Fibroblast of the aortic adventitia (primary cell): ENCODE results near the gene WIZ. TPM values are rescaled to one million over a fixed set of nuclear protein-coding genes. Genes with fewer than 3 reads are reported as not detected.

ENCODE experiments used
- DNase-seq: peaks from one replicate; pipeline ENCODE4 v3.0.0-alpha.2; 2010; ENCODE audit warnings: low read depth
- H3K4me3 ChIP-seq: 2 replicates; pipeline ENCODE4 v1.5.1; 2011; ENCODE audit warnings: low read depth, mild to moderate bottlenecking, control low read depth, low read length, moderate library complexity
- CTCF ChIP-seq: IDR thresholded peaks from 2 replicates; pipeline ENCODE4 v1.5.1; 2011; ENCODE audit warnings: mild to moderate bottlenecking, low read length, control low read depth, inconsistent platforms; ENCODE audit not compliant: insufficient read depth
- total RNA-seq: library from RNA; depleted of rRNA; stranded (reverse); fragments of >200 nt; gene quantifications from 2 replicates; pipeline ENCODE4 v1.2.3, GENCODE V29; 2012; ENCODE audit warnings: low replicate concordance

WIZ gene
- total RNA-seq, 1 donor: 13.4 TPM

DNA sequence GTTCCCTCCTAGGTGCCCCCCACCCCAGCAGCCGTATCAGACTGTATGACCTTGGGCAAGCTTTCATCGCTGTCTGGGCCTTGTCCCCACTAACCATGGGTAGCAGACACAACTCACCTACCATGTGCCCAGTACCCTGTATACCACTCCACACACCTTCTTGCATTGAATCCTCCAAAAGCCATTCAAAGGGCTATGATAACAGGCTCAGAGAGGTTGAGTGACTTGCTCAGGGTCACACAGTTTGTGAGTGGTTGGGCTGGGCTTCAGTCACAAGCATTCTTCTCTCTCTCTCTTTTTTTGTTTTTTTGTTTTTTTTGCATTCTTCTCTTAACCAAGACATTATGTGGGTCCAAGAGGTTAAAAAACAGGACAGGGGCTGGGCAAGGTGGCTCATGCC lies 11.9 kb upstream of the WIZ start:
- H3K4me3 ChIP-seq: no peak overlapping the region
- TF ChIP-seq CTCF: no peak
- DNase-seq: no peak

DNA sequence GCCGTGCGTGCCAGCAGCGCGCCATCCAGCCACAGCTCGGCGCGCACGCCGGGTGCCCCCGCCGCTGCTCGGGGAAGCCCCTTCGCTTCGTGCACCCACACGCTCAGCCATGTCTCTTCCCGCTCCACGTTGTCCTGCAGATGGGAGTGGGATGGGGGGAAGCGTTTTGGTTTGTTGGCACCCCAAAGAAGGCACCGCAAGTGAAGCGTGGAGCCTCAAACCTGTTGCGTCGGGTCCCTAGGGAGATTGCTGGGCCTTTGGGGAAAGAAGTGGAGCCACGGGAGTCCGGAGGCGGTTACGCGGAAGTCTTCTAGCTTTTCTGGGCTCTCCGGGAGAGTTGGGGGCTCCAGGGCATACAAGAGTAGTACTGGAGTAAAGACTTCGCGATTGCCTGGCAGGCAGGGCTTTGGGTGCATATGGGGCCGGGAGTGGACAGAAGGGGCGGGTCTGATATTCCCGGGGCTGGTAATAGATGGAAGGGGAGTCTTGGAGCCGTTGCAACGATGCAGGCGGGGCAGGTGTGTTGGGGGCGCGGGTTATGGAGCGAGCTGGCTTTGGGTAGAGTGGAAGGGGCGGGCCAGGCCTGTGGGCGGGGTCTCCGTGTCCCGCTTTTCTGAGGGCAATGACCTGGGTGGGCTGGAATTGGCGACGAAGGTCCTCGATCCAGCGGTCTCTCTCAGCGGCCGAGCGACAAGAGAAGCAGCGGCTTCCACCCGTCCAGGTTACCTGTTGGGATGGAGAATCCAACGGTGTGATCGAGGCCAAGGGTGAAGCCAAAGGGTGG lies 8.1 kb upstream of the WIZ start:
- no peak for DNase-seq
- no peak for TF ChIP-seq CTCF
- H3K4me3 ChIP-seq: no peak overlapping the region

GRCh38 chr19:15456871-15457700 lies 7.3 kb upstream of the WIZ start:
- no peak overlapping the region for H3K4me3 ChIP-seq
- DNase-seq: no peak
- no peak for TF ChIP-seq CTCF

DNA sequence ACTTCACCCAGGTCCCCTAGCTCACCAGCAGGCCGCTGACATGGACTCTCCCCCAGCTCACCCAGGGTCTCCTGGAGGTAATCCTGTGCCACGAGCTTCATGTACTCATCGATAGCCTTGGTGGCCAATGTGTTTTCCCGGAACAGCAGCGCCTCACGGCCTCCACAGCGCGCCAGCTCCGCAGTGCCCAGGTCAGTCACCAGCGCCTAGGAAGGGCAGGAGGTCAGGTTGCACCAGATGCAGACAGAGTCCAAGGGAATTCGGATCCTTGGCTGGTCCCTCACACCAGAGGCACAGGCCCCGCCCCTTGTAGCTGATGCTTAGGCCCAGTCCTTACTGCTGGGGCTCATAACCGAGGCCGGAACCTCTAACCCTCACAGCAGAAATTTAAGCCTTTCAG lies 6.7 kb upstream of the WIZ start:
- DNase-seq: no peak
- no peak overlapping the region for H3K4me3 ChIP-seq
- no peak for TF ChIP-seq CTCF

DNA sequence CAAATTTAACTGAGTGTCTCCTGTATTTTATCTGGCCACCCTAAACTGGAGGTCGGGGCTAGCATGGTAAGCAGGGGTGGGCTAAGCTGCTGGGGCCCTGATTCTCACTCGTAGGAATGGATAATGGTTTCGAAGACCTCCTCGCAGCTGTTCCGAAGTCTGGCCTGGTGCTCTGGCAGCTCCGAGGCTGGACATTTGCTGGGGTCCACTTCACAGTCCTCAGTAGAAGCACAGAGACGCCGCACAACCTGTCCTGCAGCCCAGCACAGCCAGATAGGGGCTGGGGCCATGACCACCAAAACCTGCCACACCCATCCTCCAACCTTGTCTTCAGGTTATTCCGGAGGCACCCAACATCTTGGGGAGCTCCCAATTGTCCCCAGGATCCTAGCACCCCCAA lies 6.2 kb upstream of the WIZ start:
- no peak for DNase-seq
- no peak overlapping the region for H3K4me3 ChIP-seq
- TF ChIP-seq CTCF: no peak

DNA sequence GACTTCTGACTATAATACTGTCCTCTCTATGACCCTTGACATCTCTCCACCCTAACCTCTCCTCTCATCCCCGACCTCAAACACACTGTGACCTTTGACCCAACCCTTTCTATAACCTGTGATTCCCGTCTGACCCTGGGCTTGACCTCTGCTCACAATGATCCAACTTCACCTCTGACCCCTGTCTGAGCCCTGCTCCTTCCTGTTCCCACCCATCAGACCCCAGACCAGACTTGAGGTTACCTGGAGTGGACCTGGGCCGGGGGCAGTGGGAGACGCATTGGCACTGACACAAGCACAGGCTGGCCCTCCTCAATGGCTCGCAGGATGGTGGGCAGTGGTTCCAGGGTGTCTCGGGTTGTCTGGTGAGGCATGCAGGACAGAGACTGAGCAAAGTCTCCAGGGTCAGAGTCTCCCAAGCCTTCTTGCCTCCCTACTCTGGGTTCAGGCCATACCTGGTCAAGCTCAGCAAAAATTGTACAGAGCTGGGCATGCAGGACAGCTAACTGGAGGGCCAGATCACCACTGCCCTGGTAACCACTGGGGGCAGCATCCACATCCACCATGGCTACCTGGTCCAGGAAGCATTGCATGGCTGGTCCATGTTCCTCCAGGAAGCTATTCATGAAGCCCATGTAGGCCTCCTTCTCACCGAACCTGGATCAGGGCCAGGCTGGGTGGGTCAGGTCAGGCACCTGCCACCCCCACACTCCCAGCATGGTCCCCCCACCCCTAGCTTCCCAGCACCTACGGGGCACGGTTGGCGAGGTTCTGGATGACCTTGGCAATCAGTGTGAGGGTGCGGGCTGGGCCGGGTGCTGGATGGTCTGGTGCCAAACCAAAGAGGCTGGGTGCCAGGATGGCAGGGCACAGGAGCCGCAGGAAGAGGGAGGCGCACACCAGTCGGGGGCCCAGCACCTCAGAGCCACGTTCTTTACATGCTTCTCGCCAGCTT lies 4.4 kb upstream of the WIZ start:
- peak; percentile 33 for TF ChIP-seq CTCF
- H3K4me3 ChIP-seq: no peak overlapping the region
- no peak for DNase-seq
